Panc1 (cell line): ENCODE results near the gene HOXA10.

Experiments used
- POLR2AphosphoS5 ChIP-seq: IDR thresholded peaks from 2 replicates; pipeline ENCODE4 v1.6.1; 2012; ENCODE audit warnings: mild to moderate bottlenecking, low read depth, low read length, moderate library complexity
- TF ChIP-seq, protein P1 (sequence below): fragments of 450-650 bp; IDR thresholded peaks from 2 replicates; pipeline ENCODE4 v1.5.1; 2017; ENCODE audit warnings: mild to moderate bottlenecking

DNA sequence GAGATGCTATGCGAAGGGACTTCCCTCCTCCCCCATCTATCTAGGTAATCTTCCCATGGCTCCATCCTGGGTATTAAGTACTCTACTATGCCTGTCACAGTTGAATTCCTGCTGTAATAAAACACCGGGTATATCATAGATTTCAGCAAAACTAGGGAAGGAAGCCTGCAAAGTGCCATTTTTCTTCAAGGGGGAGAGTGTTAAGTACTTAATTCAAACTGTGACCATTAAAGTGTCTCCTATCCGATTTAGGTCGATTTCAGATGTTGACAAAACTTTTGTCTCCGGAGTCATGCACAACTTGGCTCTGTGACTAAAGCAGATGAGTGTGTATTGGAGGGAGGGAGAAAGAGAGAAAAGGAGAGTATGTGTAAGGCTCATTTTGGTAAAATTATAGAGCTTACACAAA is 48.1 kb downstream of the HOXA10 start:
- TF ChIP-seq, protein P1, sequence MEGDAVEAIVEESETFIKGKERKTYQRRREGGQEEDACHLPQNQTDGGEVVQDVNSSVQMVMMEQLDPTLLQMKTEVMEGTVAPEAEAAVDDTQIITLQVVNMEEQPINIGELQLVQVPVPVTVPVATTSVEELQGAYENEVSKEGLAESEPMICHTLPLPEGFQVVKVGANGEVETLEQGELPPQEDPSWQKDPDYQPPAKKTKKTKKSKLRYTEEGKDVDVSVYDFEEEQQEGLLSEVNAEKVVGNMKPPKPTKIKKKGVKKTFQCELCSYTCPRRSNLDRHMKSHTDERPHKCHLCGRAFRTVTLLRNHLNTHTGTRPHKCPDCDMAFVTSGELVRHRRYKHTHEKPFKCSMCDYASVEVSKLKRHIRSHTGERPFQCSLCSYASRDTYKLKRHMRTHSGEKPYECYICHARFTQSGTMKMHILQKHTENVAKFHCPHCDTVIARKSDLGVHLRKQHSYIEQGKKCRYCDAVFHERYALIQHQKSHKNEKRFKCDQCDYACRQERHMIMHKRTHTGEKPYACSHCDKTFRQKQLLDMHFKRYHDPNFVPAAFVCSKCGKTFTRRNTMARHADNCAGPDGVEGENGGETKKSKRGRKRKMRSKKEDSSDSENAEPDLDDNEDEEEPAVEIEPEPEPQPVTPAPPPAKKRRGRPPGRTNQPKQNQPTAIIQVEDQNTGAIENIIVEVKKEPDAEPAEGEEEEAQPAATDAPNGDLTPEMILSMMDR = no peak
- TF ChIP-seq POLR2AphosphoS5 = no peak
